IPS-18c (cell line): ENCODE results near the gene EIPR1.
"Not testable (repeated sequence)": the region's sequence is repeated elsewhere in the genome, so short reads cannot be mapped to it uniquely, and the experiment has no call there.

Experiments used
- H3K4me3 ChIP-seq: 2 replicates; pipeline ENCODE4 v1.7.0; 2013; ENCODE audit warnings: low read depth, mild to moderate bottlenecking, low read length, moderate library complexity; ENCODE audit not compliant: insufficient read depth
- H3K9me3 ChIP-seq: one replicate; pipeline ENCODE4 v1.6.1; 2013; ENCODE audit warnings: mild to moderate bottlenecking, low read length, moderate library complexity; ENCODE audit not compliant: control insufficient read depth, insufficient read depth

The EIPR1 gene

GRCh38 chr2:3209258-3209657, 168.4 kb downstream of the EIPR1 start:
- no peak overlapping the region for H3K4me3 ChIP-seq
- no peaks in the 10 kb centered on the region for H3K9me3 ChIP-seq

GRCh38 chr2:3208591-3208990, 169.0 kb downstream of the EIPR1 start:
- Histone ChIP-seq H3K9me3 (no peaks in the 10 kb centered on the region), H3K4me3 (no peak overlapping the region)

- Histone ChIP-seq H3K4me3 (no peak overlapping the region), H3K9me3 (no peaks in the 10 kb centered on the region)
Measured at GRCh38 chr2:3208179-3208578, 169.4 kb downstream of the EIPR1 start.

- Histone ChIP-seq H3K9me3 (no peaks in the 10 kb centered on the region), H3K4me3 (no peak overlapping the region)
Measured at GRCh38 chr2:3207091-3207491, 170.5 kb downstream of the EIPR1 start.

- H3K4me3 ChIP-seq = no peak overlapping the region
- H3K9me3 ChIP-seq = no peaks in the 10 kb centered on the region
Measured at GRCh38 chr2:3205845-3206244, 171.8 kb downstream of the EIPR1 start.

GRCh38 chr2:3204031-3204821, 173.4 kb downstream of the EIPR1 start:
- H3K9me3 ChIP-seq = peaks cover 2% of the 10 kb centered on the region
- no peak overlapping the region for H3K4me3 ChIP-seq

- H3K9me3 ChIP-seq = peaks cover 2% of the 10 kb centered on the region
- no peak overlapping the region for H3K4me3 ChIP-seq
Measured at GRCh38 chr2:3203497-3204019, 174.1 kb downstream of the EIPR1 start.

GRCh38 chr2:3202926-3203325, 174.7 kb downstream of the EIPR1 start:
- Histone ChIP-seq H3K9me3 (peaks cover 2% of the 10 kb centered on the region), H3K4me3 (no peak overlapping the region)

- Histone ChIP-seq H3K9me3 (peaks cover 2% of the 10 kb centered on the region), H3K4me3 (no peak overlapping the region)
Measured at GRCh38 chr2:3201281-3201680, 176.3 kb downstream of the EIPR1 start.

- Histone ChIP-seq H3K9me3 (peaks cover 4% of the 10 kb centered on the region), H3K4me3 (no peak overlapping the region)
Measured at GRCh38 chr2:3200420-3200939, 177.1 kb downstream of the EIPR1 start.

GRCh38 chr2:3199627-3200345, 177.8 kb downstream of the EIPR1 start:
- peak overlapping the region; percentile 9; the same call in 1 of the 2 replicates for H3K4me3 ChIP-seq
- H3K9me3 ChIP-seq = peaks cover 4% of the 10 kb centered on the region

- H3K9me3 ChIP-seq, H3K4me3 ChIP-seq: not testable (repeated sequence)
Measured at GRCh38 chr2:3198671-3199192, 178.9 kb downstream of the EIPR1 start.

- H3K9me3 ChIP-seq = peaks cover 4% of the 10 kb centered on the region
- H3K4me3 ChIP-seq = no peak overlapping the region; the same call in 1 of the 2 replicates
Measured at GRCh38 chr2:3198119-3198518, 179.5 kb downstream of the EIPR1 start.

GRCh38 chr2:3197308-3197707, 180.3 kb downstream of the EIPR1 start:
- no peak overlapping the region for H3K4me3 ChIP-seq
- H3K9me3 ChIP-seq = peaks cover 4% of the 10 kb centered on the region

- Histone ChIP-seq H3K4me3 (no peak overlapping the region), H3K9me3 (peaks cover 4% of the 10 kb centered on the region)
Measured at GRCh38 chr2:3196716-3197115, 180.9 kb downstream of the EIPR1 start.

GRCh38 chr2:3195641-3196476, 181.8 kb downstream of the EIPR1 start:
- Histone ChIP-seq H3K4me3 (no peak overlapping the region), H3K9me3 (peaks cover 4% of the 10 kb centered on the region)

- H3K9me3 ChIP-seq = peaks cover 3% of the 10 kb centered on the region
- no peak overlapping the region for H3K4me3 ChIP-seq
Measured at GRCh38 chr2:3194828-3195227, 182.8 kb downstream of the EIPR1 start.
